Fibroblast of skin of abdomen (primary cell): ENCODE measurements around the gene NADK2.

Source experiments
- DNase-seq: peaks from one replicate; pipeline ENCODE4 v3.0.0-alpha.2; 2013

Gene NADK2

DNA sequence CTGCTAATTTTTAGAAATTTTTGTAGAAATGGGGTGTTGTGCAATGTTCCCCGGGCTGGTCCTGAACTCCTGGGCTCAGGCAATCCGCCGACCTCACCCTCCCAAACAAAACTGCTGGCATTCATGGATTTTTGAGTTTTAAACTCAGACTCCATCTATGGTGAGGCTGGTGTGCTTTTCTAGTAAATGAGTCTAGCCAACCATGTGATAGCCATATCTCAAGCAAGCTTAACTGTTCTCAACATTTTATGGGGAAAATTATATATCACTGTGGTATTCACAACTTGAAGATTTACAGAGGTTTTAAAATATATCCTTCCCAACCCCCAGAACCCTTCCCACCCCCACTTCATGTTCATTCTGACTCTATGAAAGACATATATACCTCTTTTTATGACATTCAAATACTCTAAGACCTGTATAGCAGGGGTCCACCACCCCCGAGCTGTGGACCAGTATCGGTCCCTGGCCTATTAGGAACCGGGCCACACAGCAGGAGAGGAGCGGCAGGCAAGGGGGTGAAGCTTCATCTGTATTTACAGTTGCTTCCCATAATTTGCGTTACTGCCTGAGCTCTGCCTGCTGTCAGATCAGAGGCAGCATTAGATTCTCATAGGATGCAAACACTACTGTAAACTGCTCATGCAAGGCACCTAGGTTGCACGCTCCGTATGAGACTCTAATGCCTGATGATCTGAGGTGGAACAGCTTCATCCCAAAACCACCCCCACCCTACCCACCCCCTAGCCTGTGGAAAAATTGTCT, 4.5 kb upstream of the NADK2 start:
- no peak for DNase-seq

- DNase-seq = no peak
Measured at GRCh38 chr5:36244076-36244475, 2.4 kb upstream of the NADK2 start.

DNA sequence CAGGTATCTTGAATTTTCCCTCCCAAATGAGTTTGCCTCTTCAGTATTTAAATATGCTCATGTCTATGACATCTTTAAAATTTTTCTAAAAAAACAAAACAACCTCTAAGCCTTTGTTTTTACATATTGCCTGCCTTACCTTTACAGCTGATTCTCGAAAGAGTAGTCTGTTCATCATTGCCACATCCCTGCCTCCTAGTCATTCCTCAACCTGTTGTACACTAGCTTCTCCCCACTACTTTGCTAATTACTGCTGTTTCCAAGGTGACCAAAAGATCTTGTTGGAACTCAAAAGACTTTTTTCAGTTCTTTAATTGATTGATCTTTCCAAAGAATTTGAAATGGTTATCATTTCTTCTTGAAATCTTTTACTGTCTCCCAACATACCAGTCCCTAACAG, 1.9 kb upstream of the NADK2 start:
- no peak for DNase-seq

DNA sequence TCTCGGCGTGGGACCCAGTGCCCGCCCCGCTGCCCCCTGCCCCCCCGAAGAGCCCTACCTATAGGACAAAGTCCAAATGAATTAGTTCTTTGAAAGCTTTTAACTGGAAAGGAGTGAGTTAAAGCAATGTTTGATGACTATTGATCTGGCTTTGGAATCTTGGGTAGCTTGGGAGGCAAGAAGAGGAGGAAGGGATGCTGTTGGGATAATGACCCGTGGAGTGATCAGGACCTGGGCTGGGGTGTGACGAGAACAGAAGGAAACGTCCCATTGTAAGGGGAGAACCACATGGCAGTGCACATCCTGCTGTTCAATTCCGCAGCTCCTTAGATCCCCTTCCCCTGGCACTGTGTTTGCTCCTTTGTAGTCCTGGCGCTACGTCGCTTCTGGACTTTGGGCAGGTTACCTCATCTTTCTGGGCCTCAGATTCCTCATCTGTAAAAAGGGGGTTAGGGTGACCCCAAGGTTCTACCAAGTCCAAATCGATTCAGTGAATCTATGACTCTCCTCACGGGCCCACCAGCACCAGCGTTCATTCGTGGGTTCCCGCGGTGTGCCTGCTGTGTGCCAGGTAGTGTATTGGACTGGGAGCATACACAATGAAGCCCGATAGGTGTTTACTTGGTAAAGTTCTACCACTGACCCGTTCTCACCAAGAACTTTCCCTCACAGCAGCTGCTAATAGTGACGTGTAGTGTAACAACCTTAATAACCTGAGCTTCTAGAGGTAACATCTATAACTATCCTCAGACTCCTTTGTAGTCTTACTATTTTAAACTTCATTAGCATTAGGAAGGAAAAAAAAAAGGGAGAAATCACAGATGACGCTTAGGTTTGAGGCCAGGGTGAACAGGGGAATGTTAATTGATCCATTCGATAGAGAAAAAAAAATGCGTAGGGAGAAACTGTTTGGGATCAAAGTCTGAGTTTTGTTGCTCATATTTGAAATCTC, 1.1 kb upstream of the NADK2 start:
- no peak for DNase-seq

DNA sequence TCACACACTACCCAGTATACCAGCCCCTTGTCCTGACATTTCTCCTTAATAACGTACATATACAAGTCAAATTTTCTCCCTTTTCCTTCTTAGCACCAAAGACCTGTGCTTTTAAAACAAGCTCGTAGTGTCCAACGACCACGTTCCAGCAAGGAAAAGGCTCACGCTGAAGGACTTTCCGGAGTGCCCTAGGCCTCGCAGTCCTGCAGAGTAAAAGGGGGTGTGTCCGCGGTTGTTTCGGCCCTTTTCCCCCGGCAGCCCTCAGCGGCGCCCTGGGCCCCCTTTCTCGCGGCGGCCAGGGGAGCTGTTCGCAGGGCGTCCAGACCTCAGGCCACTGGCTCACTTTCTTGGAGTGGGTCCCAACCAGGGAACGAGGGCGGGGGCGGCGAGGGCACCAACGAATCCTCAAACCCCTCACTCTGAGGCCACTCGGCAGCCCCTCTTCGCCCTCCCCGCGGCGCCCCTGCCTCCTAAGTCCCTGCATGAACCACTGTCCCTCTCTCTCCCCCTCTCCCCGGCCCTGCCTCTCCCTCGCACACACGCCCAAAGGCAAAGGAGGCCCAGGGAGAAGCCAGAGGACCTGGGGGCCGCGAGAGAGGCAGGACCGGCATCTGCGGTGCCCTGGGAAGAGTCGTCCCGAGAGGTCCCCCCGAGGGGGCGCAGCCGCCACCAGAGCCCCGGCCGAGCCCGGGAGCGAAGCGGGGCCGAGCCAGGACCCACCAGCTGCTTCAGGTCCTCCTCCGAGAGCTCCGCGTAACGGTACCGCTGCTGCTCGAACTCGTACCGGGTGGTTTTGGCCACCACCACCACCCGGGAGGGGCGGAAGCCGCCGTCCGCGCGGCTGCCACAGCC, 720 bp downstream of the NADK2 start:
- peak; percentile 52 for DNase-seq

- no peak for DNase-seq
Measured at GRCh38 chr5:36239370-36240293, 2.1 kb downstream of the NADK2 start.

DNA sequence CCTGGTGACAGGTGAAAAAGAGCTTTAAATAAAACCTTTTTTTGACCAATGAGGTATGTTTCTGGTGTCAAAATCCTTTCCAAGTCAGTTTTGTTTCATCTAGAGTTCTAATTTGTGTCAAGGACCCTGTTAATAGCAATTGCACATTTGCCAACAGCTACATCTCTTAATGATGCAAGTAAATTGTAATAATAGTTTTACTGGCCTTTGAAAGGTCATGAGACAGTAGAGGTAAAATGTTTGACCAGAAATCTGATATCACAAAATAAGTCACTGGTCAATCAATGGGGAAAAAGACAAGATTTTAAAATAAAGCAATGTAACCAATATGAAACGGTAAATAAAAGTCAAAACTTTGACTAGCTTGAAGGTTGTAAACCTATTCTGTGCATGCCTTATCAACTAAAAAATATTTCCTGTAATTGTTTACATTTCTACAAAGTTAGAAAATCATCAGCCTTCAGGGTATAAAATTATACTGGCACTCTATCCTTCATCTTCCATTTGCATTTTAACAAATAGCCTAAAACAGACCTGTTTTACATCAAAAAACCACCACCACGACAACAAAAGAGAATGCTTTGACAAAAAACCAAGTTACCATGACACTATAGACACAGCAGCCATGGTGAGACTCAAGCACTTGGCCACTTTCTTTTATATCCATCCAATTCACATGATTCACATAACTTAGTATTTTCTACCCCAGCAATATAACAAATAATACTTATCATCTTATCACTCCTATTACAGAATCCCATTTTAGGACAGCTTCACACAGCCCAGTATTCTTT, 3.0 kb downstream of the NADK2 start:
- no peak for DNase-seq

DNA sequence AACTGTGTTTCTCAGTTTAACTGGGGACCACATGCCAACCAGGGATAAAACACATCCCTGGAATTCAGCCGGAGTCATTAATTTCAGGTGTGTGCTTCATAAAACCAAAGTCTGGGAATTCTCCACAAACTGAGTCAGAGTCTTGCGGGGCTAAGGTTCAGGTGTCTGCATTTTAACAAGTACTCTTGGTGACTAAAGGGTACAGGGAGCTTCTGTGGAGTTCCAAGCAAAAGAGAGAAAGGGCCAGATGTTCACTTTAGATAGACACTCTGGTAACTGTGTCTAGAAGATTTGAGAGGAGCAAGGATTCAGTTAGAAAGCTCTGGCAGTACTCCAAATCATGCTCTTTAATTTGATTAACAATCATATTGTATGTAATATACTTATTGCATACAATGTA, 4.0 kb downstream of the NADK2 start:
- no peak for DNase-seq

DNA sequence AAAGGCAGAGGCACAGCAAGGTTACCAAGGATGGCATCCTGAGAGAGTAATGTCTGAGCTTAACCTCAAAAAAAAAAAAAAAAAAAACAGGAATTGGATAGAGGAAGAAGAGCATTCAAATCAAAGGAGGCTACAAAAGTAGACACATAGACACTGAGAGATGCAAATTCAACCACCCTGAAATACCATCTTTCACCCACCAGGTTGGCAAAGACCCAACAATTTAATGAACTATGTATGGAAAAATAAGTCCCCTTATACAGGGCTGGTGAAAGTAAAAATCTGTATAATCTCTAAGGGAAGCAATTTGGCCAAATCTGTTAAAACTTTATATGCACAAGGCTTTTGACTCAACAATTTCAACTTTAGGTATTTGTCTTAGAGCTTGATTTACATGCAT, 4.9 kb downstream of the NADK2 start:
- no peak for DNase-seq

- DNase-seq = no peak
Measured at GRCh38 chr5:36232533-36232932, 9.2 kb downstream of the NADK2 start.

GRCh38 chr5:36230151-36230790, 11.5 kb downstream of the NADK2 start:
- no peak for DNase-seq

DNA sequence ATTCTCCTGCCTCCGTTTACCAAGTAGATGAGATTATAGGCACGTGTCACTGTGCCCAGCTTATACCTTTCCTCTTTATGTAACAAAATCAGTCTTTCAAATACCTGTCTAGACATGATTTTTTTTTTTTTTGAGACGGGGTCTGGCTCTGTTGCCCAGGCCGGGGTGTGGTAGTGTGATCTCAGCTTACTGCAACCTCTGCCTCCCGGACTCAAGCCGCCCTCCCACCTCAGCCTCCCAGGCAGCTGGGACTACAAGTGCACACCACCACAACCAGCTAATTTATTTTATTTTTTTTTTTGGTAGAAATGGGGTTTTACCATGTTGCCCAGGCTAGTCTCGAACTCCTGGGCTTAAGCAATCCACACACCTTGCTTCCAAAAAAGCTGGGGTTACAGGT, 13.2 kb downstream of the NADK2 start:
- no peak for DNase-seq

- no peak for DNase-seq
Measured at GRCh38 chr5:36227046-36227445, 14.7 kb downstream of the NADK2 start.

GRCh38 chr5:36222620-36223019, 19.1 kb downstream of the NADK2 start:
- DNase-seq = no peak

GRCh38 chr5:36217988-36218387, 23.7 kb downstream of the NADK2 start:
- no peak for DNase-seq

DNA sequence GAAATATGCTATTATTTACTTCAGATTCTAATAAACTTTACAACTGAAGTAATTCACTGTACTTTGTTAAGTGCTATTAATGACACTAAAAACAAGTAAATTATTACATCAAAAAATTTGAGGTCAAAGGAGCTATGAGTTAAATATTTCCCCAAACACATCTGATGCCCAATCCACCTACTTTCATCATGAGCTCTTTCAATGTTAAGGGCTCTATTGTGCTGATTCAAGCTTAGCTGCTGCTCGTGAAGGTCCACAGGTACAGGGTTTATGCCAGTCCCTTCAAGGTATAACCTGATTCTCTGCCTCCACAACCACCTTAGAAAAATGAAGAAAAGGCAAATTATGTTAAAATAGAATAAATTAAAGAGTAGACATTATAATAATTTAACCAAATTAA, 24.2 kb downstream of the NADK2 start:
- no peak for DNase-seq

DNA sequence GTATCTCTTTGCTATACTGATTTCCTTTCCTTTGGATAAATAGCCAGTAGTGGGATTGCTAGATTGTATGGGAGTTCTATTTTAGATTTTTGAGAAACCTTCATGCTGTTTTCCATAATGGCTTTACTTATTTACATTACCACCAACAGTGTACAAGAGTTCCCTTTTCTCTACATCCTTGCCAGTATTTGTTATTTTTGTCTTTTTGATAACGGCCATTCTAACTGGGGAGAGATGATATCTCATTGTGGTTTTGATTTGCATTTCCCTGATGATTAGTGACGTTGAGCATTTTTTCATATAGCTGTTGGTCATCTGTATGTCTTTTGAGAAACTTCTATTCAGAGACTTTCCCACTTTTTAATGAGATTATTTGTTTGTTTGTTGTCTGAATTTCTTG, 25.8 kb downstream of the NADK2 start:
- DNase-seq = no peak

DNA sequence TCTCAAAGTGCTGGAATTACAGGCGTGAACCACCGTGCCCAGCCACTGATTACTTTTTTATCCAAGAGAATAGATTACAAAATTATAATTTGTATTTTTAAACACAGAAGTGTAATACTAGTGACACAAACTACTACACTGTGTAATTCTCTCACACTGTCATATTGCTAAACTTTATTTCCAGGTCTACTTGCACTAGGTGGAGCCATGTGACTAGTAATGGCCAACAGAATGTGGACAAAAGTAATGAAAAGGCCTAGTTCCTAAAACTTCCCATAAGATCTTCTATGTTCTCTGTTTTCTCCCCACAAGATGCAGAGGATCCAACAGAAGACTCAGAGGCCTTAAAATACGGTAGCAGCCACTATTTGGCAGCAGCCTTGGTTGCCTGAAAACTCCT, 27.3 kb downstream of the NADK2 start:
- no peak for DNase-seq

DNA sequence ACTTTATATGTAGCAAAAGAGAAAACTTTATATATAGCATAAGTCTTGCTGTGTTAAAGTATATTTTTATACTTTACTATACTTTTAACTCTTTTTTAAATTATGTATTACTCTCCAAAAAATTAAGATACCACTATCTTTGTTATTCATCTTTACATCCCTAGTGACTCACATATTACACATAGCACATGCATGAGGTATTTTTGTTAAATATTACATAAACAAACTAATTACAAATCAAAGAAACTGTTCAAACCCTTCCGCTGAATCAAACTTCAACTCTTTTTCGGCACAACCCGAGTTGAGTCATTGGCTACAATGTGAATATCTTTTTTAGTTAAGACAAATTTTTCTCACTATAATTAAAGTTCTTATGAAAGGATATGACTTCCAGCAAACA, 32.1 kb downstream of the NADK2 start:
- DNase-seq = no peak

- DNase-seq = no peak
Measured at GRCh38 chr5:36208786-36209185, 32.9 kb downstream of the NADK2 start.
